ENCODE measurements around the gene PAX1.

DNA sequence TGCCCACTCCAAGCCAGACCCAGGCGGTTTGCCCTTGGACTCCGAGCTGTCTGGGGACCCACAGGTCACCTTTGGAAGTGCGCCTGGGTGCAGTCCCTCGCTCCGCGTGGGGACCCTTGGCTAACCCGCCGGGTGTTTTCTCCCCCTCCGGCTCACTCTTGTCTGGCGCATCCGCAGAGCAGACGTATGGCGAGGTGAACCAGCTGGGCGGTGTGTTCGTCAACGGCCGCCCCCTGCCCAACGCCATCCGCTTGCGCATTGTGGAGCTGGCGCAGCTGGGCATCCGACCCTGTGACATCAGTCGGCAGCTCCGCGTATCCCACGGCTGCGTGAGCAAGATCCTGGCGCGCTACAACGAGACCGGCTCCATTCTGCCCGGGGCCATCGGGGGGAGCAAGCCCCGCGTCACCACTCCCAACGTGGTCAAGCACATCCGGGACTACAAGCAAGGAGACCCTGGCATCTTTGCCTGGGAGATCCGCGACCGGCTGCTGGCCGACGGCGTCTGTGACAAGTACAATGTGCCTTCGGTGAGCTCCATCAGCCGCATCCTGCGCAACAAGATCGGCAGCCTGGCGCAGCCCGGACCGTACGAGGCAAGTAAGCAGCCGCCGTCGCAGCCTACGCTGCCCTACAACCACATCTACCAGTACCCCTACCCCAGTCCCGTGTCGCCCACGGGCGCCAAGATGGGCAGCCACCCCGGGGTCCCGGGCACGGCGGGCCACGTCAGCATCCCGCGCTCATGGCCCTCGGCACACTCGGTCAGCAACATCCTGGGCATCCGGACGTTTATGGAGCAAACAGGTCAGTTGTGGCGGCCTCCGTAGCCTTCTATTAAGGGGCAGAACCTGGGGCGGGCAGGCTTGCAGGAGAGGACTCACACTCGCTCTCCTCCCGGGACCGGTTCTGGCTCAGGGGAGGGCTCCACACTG is 1.1 kb downstream of the PAX1 start:
- no peak for TF ChIP-seq FOXK2 (IDR thresholded peaks at IDR 0.05)
- no peak for TF ChIP-seq BHLHE40 (IDR thresholded peaks at IDR 0.05; ENCODE audit: borderline replicate concordance)
- no peak for TF ChIP-seq SUZ12 (IDR thresholded peaks at IDR 0.05)
- TF ChIP-seq TARDBP (IDR thresholded peaks at IDR 0.05), result no peak

All from HEK293T (cell line).